NK-92 (cell line): Measurements from ENCODE around the gene CTNNA2.

ENCODE experiments used
- DNase-seq: peaks from one replicate; lab custom pipeline; 2025; ENCODE audit not compliant: unreplicated experiment; lab: John Stamatoyannopoulos, UW

Gene CTNNA2

DNA sequence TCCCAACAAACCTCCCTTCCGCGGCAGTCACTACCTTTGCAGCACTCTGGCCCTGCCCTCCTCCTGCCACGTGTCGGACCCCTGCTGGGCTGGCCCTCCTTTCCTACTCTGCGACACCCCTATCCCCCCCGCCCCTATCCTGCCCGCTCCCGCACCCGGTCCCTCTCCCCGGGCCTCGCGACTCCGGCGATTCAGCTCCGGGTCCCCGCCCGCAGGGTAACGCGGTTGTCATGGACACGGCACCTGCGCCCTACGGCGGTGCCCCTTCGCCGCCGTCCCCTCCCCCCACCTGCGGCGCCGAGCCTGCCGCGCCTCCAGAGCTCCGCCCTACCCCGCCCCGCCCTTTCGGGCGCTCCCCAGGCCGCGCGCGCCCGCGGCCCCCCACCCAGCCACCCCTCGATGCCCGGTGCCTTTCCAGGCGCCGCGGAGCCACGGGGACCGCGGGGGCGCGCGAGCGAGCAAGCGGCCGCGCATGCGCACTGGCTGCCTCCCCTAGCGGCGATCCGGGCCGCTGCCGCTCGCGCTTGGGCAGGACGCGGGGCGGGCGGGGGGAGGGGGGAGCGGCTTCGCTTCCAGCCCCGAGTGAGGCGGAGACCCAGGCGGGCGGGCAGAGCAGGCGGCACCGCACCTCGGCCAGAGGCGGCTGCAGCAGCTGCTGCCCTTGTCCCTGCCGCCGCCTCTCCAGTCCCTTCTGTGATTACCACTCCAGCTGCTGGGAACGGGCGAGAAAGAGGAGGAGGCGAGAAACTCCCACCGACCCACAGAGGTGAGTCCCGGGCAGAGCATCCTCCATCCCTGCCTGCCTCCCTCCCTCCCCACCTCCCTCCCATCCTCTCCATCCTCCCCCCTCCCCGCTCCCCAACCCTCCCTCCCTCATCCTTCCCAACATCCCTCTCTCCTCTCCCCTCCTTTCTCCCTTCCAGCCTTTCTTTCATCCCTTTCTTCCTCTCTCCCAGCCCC is at the start of gene CTNNA2:
Gene CTNNA2, plus strand, starts transcription at position 610 of the 960 bp plus-strand sequence.
- DNase-seq, result no peak

DNA sequence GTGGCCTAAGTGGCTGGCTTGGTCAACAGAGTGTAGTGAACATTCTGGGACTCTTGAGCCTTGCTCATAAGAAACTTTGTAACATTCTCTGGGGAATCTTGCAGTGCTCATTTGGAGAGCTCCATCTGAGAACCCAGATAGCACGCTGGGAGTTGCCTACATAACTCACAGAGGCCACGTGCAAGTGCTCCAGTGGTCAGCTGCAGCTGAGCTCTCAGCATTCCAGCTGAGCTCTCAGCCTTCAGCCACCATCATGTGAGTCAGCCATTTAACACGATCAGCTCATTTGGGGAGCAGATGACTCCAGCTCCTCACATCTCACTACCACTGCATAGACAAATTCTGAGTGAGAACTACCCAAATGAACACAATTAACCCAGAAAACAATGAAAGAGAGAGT is 25.5 kb upstream of the CTNNA2 start:
- DNase-seq, result no peak

DNA sequence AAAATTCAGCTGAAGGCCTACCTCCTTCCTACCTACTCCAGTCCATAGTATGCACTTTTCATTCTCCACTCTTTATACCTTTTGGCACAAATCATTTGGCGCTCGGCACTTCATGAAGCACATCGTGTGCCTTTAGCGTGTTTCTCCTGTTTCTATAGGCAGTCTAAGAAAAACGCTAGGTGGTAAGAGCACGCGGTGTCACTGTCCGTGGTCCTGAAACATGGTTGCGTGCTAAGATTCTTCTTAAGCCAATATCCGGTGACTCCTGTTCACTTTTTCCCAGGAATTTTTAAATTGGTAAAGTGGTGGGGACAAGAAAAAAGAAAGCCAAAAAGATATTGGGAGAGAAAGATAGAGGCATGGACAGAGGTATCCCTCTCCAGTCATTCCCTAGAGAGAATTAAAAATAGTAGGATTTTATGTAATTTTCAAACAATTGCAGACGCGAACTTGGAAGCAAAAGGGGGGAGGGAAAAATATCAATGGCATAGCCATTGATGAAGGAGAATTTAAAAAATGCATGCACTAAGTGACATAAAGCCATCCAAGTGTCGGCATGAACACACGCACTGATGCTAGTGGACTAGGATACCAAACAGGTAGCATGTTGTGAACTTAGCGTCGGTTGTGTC is 1.4 kb upstream of the CTNNA2 start:
- no peak for DNase-seq

DNA sequence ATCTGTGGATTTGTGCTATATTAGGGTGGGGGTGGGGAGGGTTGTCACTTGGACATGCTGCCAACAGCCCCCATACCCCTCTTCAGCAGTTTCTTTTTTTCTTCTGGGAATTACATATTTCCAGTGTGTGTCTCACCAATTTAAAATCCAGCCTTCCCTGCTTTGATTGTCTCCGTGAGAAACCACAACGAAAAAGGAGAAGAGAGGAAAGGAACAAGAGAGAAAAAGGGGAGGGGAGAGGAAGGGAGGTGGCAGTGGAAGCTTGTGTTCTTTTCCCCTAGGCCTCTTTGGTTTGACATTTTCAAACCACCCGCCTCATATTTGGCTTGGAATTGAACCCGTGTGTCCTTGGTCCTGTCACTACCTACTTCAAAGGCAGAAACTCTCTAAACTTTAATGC is 860 bp downstream of the CTNNA2 start:
- no peak for DNase-seq

DNA sequence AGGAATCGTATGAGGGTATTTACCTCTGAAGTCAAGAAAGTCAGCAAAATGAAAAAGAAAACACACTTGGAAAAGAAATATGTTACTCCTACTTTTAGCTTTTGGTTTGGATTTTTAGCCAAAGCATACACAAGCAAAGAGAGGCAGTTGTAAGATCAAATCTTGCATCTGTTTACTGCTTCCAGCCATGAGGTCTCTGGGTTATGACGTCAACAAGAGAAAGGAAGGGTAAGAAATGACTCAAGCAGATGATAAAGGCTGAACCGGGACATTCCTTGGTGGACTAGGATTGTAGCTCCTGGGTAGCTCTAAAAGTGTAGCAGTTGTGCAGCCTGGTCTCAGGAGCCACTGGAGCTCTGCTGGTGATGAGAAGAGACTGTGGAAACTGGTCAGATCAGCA is 16.8 kb downstream of the CTNNA2 start:
- DNase-seq, result no peak

DNA sequence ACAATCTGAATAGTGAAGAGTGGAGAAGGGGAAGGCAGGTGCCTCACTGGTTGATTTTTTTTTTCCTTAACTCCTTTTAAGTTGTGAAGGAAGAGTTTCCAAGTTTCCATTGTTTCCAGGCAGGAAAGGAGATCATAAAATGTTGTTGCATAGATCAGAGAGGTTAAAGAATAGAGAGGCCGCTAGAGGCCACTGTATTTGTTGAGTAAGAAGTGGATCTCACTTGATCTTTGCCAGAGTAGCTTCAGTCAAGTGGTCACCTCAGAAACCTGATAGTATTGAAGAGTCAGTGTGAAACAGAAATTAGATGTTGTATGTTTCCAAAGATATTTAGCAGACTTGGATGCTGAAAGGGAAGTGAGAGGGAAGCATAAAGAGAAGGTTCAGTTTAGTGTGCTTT is 17.6 kb downstream of the CTNNA2 start:
- DNase-seq, result no peak

DNA sequence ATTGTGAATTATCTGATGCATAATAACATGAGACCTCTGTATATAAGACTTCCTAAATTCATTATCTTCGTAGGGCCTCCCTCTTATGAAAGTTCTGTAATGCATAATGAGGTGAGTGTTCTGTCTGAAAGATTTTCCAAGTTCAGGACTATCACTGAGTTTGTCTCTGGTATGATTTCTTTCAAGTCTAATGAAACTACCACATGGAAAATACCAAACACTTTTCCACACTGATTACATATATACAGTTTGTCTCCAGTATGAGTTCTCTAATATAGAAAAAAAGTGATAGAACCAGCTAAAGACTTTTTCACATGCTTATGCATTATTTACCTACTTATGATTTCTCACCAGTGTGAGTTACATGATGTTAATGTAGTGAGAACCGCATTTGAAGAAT is 34.7 kb downstream of the CTNNA2 start:
- DNase-seq, result no peak

DNA sequence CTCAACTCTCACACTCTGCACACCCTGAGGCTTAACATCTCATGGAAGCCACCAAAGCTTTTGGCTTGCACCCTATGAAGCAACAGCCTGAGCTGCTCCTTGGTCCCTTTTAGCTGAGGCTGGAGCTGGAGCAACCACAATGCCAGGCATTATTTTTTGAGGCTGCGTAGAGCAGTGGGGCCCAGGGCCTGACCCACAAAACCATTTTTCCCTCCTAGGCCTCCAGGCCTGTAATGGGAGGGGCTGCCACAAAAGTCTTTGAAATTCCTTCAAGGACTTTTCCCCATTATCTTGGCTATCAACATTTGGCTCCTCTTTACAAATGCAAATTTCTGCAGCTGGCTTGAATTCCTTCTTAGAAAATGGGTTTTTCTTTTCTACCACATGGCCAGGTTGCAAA is 39.8 kb downstream of the CTNNA2 start:
- DNase-seq, result no peak

DNA sequence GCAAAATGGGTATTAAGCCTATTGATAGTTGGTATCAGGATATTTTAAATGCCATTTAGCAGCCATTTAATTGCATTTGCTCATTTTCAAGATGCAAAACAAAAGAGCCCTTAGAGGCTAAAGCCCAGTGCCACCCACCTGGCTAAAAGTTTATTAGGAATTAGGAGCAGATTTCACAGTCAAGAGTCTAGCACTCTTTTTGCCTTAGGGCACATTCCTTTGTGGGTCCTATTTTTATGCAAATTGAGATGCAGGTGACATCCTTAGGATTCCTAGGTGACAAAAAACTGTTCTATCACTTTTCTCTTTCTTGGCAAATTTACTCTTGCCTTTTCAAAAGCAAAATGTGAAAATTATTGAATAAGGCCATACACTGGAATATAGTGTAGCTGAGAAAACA is 42.0 kb downstream of the CTNNA2 start:
- DNase-seq, result no peak

DNA sequence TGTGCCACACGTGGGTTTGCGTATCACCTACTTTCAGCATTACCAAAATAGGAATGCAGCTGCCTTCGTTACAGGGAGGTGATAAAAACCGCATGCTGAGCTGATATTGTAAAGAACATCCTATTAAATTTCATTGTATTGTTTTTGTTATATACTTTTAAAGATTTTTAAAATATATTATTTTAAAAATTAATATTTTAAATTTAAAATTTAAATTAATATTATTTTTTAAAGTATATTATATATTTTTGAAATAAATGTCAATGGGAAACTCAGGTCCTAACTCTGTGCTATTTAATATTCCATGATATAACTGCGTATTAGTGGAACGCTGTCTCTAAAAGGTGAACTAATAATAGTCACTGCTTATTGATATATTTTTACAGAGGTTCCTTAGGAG is 51.2 kb downstream of the CTNNA2 start:
- DNase-seq, result no peak

DNA sequence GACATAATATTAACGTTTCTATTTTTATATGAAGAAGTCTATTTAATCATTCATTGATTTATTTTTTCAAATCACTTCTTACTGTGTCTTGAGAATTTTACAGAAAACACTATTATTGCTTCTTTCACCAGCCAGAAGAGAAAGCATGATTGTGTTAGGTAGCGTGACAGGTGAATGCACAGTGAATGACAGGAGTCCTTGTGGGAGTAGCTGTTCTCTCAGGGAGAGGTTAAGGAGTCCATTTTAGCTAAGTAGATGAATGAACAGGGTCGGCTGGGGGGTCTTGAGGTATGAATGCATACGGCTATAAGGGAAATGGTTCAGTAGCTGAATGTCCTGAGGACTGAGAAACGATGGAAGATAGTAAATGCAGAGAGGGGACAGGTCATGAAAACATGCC is 56.2 kb downstream of the CTNNA2 start:
- no peak for DNase-seq

DNA sequence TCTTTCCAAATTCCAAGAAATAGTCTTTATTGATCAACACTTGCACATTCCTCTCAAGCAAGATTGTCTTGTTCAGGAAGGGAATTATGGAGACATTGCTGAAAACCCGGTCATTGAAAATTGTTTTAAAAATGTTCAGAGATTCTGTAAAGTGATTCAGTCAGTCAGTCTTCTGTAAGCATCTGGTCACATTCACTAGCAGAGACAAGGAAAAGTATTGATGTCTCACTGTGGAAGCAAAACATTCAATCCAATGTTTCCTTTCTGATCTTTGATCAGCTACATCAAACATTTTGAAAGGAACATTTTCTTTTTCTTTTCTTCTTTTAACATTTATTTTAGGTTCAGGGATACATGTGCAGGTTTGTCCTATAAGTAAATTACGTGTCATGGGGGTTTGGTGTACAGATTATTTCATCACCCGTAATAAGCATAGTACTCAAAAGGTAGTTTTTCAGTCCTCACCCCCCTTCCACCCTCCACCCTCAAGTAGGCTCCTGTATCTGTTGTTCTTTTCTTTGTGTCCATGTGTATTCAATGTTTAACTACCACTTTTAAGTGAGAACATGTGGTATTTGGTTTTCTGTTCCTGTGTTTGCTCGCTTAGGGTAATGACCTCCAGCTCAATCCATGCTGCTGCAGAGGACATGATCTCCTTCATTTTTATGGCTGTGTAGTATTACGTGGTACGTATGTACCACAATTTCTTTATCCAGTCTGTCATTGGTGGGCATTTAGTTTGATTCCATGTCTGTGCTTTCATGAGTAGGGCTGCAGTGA is 61.2 kb downstream of the CTNNA2 start:
- DNase-seq, result no peak

DNA sequence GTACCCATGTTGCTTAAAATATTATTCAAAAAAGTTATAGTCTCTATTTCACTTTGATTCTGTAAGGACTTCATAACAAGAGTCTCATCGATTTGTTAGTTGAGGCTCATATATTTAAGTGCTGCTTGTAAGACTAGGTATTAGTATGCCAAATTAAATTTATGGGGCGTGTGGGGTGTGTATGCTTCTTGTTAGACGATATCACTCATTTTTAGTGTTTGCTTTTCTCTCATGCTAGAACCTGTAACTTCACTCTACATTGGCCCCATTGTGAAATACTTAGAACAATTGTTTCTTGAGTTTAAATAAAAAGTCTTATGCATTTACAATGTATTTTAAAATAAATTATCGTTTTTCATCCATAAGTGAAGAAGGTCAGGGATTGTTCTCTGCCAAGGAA is 63.6 kb downstream of the CTNNA2 start:
- DNase-seq, result no peak

DNA sequence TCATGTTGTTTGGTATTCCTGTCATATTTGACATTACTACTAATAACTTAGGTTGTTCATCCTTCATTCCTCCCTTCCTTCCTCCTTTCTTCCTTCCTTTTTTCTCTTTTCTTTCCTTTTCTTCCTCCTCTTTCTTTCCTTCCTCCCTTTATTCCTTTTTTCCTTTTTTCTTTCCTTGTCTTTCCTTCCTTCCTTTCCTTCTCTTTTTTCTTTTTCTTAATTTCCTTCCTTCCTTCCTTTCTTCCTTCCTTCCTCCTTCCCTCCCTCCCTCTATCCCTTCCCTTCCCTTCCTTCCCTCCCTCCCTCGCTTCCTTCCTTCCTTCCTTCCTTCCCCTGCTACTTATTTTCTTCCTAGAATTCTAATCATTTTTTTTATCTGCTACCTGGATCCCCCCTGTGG is 66.1 kb downstream of the CTNNA2 start:
- DNase-seq, result no peak

DNA sequence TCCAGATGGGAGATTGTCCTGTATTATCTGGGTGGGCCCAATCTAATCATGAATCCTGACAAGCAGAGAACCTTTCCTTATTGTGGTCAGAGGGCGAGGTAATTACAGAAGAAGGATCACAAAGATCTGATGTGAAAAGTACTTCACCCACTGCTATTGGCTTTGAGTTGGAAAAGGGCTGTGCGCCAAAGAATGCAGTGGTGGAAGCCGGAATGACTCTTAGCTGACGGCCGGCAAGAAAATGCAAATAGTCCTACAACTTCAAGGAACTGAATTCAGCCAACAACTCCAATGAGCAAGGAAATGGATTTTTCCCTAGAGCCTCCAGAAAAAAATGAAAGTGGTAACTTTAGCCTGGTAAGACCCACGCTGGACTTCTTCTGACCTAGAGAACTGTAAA is 67.3 kb downstream of the CTNNA2 start:
- no peak for DNase-seq

DNA sequence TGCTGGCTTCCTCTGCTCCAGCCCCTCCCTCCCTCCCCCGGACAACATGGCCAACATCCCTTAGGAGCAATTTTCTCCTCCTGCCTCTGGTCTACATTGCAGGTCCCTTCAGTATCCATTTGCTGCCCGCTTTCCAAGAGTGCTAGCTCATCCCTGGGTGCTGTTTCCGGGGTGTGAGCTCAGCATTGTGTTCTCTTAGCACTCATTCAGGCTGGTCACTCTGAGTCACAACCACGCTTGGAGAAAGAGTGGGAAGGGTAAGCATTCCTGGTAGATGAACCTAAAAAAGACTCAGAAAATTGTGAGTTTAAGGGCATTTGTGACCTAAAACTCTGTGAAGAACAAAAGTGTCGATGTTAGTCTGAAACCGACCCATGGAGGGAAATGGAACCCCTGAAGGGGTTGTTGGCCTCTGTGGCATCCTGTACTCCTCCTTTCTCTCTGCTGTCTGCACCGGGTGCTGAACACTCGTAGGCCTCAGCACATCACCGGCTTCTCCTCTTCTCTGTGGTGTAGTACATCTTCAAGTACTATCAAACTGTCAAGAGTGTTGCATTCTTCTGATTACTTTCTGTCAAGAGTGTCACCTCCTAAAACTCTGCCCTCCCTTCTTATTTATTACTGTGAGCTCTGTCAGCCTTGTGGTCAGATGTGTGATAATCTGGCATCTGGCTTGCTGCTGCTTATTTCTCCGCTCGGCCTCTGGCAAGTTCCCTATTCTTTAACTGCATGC is 73.0 kb downstream of the CTNNA2 start:
- no peak for DNase-seq

DNA sequence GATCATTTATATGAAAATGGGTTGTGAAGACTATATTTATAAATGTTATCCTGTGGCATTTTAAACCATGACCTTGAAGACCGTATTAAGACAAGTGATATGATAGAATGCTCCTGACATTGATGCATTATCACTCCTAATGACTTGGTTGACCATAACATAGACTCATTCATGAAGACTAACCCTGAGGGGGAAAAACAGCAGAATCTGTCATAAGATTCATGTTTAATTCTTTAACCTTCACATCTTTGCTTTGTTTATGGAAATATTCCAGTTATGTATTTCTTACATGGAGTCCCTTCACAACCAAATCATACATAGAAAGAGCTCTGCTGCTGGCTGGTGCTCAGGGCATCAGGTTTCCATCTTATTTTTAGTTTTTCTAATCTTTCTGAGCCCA is 78.4 kb downstream of the CTNNA2 start:
- no peak for DNase-seq

DNA sequence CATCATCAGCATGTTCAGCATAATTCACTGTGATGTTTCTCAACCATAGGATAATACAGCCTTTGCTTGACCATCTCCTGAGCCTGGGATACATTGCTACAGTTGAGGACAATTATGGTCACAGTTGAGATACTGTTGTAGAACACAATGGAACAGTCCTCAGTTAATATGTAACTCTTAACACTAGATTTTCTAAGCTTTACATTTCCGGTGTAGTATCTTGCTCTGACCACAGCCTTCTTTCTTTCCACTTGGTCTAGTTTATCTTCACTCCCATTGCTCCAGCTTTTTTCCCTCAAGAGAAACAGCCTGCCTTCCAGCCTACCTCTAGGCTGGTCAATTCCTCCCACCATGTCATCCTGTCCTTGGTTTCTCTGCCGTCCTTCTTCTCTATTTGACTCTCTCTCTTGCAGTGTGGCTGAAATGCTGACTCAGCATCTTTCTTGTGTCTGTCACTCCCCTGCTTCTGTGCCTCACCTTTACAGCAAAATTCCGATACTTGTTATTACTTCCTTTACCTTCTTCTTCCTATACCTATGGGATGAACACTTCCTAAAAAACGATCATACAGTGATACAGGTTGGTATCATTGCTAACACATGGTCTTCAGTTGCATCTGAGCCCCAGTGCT is 80.5 kb downstream of the CTNNA2 start:
- no peak for DNase-seq

DNA sequence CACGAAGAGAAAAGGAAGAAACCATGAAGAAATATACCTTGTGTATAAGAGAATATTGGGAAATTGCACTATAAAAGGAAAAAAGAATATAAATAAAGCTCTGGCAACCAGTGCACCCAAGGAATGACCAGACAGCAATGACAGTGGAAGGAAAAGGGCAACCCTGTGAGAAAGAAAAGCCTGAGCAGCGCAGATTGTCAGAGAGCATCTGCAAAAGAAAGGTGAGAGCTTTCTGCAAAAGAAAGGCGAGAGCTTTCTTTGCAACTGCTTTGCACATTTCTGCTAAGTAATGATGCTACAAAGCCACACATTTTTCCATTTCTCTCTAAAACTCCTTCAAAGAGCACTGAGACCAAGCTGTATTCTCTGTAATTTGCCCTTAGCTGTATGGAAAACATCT is 83.6 kb downstream of the CTNNA2 start:
- no peak for DNase-seq

DNA sequence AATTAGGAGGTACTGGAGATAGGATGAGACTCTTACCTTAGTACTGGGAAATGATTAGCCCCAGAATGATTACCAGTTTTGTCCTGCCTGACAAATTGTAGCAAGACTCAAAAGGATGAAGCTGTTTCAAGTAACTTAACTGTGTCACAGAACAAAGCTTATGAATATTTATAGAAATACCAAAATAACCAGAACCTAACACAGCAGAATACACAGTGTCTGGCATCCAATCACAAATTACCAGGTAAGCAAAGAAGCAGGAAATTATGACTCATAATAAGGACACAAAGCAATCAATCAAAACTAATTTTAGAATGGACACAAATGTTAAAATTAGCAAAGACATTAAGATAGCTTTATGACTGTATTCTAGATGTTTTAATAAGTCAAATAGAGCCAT is 91.9 kb downstream of the CTNNA2 start:
- no peak for DNase-seq
